A673 (cell line): ENCODE results near the gene VSX2.

Experiments
- EZH2 ChIP-seq: fragments of 200-600 bp; sonication (generic); IDR thresholded peaks from 2 replicates; pipeline ENCODE4 v1.6.1; 2017; ENCODE audit warnings: borderline replicate concordance, low read depth, mild to moderate bottlenecking, mixed read lengths, antibody characterized with exemption, low read length; ENCODE audit not compliant: poor library complexity, severe bottlenecking
- TF ChIP-seq, protein P1 (sequence below): fragments of 300-800, 200-600 bp; sonication (generic); conservative IDR thresholded peaks from 2 replicates; pipeline ENCODE4 v1.5.1; 2017; ENCODE audit warnings: low read depth, mild to moderate bottlenecking, antibody characterized with exemption, low read length, moderate library complexity, mixed read lengths

DNA sequence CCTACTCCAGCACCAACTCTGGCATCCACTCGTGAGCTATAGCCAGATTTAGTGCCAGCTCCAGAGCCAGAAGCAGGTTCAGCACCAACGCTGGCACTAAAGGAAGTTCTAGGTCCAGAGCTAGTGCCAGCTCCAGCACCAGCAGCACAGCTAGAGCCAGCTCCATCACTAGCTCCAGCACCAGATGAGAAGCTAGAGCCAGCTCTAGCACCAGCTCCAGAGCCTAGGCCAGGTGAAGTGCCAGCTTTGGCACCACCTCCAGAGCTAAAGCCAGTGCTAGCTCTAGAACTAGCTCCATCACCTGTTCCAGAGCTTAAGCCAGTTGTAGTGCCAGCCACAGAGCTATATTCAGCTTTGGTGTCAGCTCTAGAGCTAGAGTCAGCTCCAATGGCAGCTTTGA is 38.8 kb downstream of the VSX2 start:
- TF ChIP-seq, protein P1, sequence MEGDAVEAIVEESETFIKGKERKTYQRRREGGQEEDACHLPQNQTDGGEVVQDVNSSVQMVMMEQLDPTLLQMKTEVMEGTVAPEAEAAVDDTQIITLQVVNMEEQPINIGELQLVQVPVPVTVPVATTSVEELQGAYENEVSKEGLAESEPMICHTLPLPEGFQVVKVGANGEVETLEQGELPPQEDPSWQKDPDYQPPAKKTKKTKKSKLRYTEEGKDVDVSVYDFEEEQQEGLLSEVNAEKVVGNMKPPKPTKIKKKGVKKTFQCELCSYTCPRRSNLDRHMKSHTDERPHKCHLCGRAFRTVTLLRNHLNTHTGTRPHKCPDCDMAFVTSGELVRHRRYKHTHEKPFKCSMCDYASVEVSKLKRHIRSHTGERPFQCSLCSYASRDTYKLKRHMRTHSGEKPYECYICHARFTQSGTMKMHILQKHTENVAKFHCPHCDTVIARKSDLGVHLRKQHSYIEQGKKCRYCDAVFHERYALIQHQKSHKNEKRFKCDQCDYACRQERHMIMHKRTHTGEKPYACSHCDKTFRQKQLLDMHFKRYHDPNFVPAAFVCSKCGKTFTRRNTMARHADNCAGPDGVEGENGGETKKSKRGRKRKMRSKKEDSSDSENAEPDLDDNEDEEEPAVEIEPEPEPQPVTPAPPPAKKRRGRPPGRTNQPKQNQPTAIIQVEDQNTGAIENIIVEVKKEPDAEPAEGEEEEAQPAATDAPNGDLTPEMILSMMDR, result no peak
- TF ChIP-seq EZH2, result no peak
